Prostate gland (tissue), 2 donors: ENCODE results near the gene PRPF8.

Experiments
- CTCF ChIP-seq, 4 experiments: fragments of 200-600 bp in 2 of 4; fragments of 450-650 bp in 2 of 4; sonication (generic) in 2 of 4; IDR thresholded peaks; 1 replicate in 3 of 4; 2 replicates in 1 of 4; pipeline ENCODE4 v1.5.1; 2016 to 2019; ENCODE audit warnings: antibody characterized with exemption in 4 of 4, mild to moderate bottlenecking in 2 of 4, moderate library complexity in 2 of 4
- POLR2A ChIP-seq: fragments of 450-650 bp; IDR thresholded peaks from one replicate; pipeline ENCODE4 v1.6.1; 2016; ENCODE audit warnings: antibody characterized with exemption, mild to moderate bottlenecking
- POLR2AphosphoS5 ChIP-seq: sonication (generic); formaldehyde crosslinking; IDR thresholded peaks from one replicate; pipeline ENCODE4 v1.6.1; 2017; ENCODE audit warnings: antibody characterized with exemption

DNA sequence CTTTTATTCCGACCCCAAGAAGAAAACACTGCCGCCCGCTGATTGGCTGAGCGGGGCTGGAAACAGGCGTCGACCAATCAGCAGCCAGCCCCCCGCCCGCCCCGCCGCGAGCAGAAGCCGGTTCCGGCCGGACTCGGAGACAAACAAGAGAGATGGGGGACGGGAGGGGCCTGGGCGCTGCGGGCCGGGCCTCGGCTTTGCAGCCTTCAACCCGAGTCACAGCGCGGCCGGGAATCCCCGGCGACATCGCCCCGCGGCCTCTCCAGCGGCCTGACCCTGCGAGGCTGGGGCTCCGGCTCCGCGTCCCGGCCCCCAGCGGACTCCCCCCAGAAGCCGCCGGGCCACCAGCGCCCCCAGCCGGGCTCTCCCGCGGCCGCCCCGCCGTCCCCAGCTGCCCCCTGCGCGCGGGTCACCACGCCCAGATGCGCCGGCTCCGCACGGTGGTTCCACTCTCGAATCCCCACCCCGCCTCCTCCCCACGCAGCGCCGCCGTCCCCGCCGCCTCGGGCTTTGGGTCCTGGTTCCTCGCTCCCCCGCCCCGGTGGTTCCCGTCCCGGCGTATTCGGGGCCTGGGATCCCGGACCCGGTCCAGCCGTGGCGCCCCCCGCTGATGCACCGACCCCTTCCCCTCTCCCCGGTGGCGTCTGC lies 55.7 kb downstream of the PRPF8 start:
- peak; percentile 74 for TF ChIP-seq POLR2A
- peak; percentile 27 to 72 (median 48) for TF ChIP-seq CTCF (IDR thresholded peaks at IDR 0.05)
- TF ChIP-seq POLR2AphosphoS5 = peak; percentile 64
